Heart left ventricle (tissue), 13 donors: ENCODE data around the gene PIGZ.

Experiments used
- POLR2A ChIP-seq, 2 donors: fragments of 450-650 bp; IDR thresholded peaks; one replicate each; pipeline ENCODE4 v1.6.1; 2017; ENCODE audit warnings: antibody characterized with exemption in 2 of 2, mild to moderate bottlenecking in 2 of 2, moderate library complexity in 2 of 2
- TF ChIP-seq, protein P1 (sequence below), 12 donors: fragments of 200-600 bp; sonication (generic) in 4 of 12; IDR thresholded peaks; one replicate each; pipeline versions ENCODE4 v1.5.0 to v1.8.0; 2018 to 2022; ENCODE audit warnings: antibody characterized with exemption in 12 of 12, mild to moderate bottlenecking in 5 of 12
- donor health status: ischemic (EF 13 %, LVEDD 7.1; RV severe dilation, severe dysfunction).
- donor health status: DM: no; HTN: yes; CAD: no.
- donor health status: DM: no; HTN: no; CAD: no.
- donor health status: ischemic (EF 25% LVEDD 6.9; RV normal size, moderate dysfunction).
- donor health status: ischemic (EF 25% LVEDD 5.7; RV mildly dilated, moderate dysfunction).
- donor health status: ischemic (EF 35%, LVEDD 5.7; RV mildly dilated, moderate dysfunction).
- donor health status: nonischemic (EF 11% LVEDD 7.7; RV severe dilation, severe dysfunction).
- donor health status: DM: yes; HTN: yes; CAD: no.
- donor health status: PGD.
- donor health status: ischemic (EF 29% LVEDD 5.4; RV normal size, mild dysfunction).
- donor health status: nonischemic (EF 23%, LVEDD 6.1; RV moderate dilation, normal function).

DNA sequence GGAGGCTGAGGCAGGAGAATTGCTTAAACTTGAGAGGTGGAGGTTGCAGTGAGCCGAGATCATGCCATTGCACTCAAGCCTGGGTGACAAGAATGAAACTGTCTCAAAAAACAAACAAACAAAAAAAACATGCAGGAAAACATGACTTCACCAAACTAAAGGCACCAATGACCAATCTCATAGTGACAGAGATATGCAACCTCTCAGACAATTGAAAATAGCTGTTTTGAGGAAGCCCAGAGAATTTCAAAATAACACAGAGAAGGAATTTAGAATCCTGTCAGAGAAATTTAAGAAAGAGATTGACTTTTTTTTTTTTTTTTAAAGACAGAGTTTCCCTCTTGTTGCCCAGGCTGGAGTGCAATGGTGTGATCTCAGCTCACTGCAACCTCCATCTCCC, 52.4 kb downstream of the PIGZ start:
- TF ChIP-seq, protein P1, sequence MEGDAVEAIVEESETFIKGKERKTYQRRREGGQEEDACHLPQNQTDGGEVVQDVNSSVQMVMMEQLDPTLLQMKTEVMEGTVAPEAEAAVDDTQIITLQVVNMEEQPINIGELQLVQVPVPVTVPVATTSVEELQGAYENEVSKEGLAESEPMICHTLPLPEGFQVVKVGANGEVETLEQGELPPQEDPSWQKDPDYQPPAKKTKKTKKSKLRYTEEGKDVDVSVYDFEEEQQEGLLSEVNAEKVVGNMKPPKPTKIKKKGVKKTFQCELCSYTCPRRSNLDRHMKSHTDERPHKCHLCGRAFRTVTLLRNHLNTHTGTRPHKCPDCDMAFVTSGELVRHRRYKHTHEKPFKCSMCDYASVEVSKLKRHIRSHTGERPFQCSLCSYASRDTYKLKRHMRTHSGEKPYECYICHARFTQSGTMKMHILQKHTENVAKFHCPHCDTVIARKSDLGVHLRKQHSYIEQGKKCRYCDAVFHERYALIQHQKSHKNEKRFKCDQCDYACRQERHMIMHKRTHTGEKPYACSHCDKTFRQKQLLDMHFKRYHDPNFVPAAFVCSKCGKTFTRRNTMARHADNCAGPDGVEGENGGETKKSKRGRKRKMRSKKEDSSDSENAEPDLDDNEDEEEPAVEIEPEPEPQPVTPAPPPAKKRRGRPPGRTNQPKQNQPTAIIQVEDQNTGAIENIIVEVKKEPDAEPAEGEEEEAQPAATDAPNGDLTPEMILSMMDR (IDR thresholded peaks at IDR 0.05): no peak
- TF ChIP-seq POLR2A (IDR thresholded peaks at IDR 0.05): no peak
